HUES6 (cell line): ENCODE data around the gene HACL1.

Experiments used
- H3K27ac ChIP-seq: 2 replicates; pipeline ENCODE4 v1.7.0; 2013; ENCODE audit warnings: low read depth, mild to moderate bottlenecking, low read length, inconsistent platforms
- H3K27me3 ChIP-seq: 2 replicates; pipeline ENCODE4 v1.6.1; 2013; ENCODE audit warnings: low read length; ENCODE audit not compliant: control insufficient read depth, insufficient read depth
- H3K36me3 ChIP-seq: 2 replicates; pipeline ENCODE4 v1.6.1; 2013; ENCODE audit warnings: low read length; ENCODE audit not compliant: control insufficient read depth, insufficient read depth
- H3K4me1 ChIP-seq: 2 replicates; pipeline ENCODE4 v1.6.1; 2013; ENCODE audit warnings: low read length; ENCODE audit not compliant: control insufficient read depth, insufficient read depth
- H3K4me3 ChIP-seq: 2 replicates; pipeline ENCODE4 v1.5.1; 2013; ENCODE audit warnings: low read depth, low read length
- H3K9ac ChIP-seq: one replicate; pipeline ENCODE4 v1.6.1; 2013; ENCODE audit warnings: mild to moderate bottlenecking, low read length
- H3K9me3 ChIP-seq: 2 replicates; pipeline ENCODE4 v1.6.1; 2013; ENCODE audit warnings: low read depth, low read length; ENCODE audit not compliant: control insufficient read depth, insufficient read depth

The HACL1 gene

GRCh38 chr3:15525790-15526189 is 75.6 kb downstream of the HACL1 start:
- no peak overlapping the region for H3K9ac ChIP-seq
- no peaks in the 10 kb centered on the region for H3K27me3 ChIP-seq
- no peak overlapping the region for H3K4me3 ChIP-seq
- H3K4me1 ChIP-seq = peaks cover 13% of the 10 kb centered on the region
- H3K9me3 ChIP-seq = no peaks in the 10 kb centered on the region
- H3K36me3 ChIP-seq = no peaks in the 10 kb centered on the region
- no peak overlapping the region for H3K27ac ChIP-seq

DNA sequence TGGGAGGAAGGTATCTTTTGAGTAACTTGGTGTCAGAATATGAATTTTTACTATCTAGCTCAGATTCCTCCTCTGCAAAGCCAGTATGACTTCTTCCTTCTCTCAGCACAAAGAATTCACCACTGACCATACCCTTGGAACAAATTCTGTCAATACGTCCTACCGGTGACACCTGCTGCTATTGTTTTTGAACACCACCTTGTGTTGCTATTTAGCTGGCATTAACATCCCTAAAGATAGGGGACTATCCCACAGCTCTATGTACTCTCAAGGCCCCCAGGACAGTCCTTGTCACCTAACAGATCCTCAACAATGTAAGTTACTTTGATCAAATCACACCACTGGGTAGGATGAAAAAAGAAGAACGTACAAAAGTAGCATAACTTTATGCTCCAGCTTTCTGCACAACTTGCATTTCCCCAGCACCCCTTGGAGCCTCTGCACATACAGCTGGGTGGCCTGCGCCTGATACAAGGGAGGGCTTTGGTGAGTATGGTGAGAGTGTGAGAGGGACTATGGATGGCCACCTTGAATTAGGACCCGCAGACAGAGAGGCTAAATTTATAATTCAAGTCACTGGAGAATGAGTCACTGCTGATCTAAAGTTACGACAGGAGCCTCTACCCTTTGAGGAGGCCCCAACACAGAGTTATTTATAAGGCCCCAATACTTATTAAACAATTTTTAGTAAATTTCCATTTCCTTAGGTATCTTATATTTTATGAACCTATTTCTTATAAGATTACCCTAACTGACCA is 77.5 kb downstream of the HACL1 start:
- Histone ChIP-seq H3K9ac (no peak overlapping the region), H3K9me3 (no peaks in the 10 kb centered on the region), H3K27ac (no peak overlapping the region), H3K4me1 (peaks cover 18% of the 10 kb centered on the region), H3K4me3 (no peak overlapping the region), H3K36me3 (no peaks in the 10 kb centered on the region), H3K27me3 (no peaks in the 10 kb centered on the region)

- H3K27ac ChIP-seq = no peak overlapping the region
- H3K4me1 ChIP-seq = peaks cover 15% of the 10 kb centered on the region
- no peaks in the 10 kb centered on the region for H3K36me3 ChIP-seq
- no peaks in the 10 kb centered on the region for H3K9me3 ChIP-seq
- H3K27me3 ChIP-seq = no peaks in the 10 kb centered on the region
- no peak overlapping the region for H3K4me3 ChIP-seq
- no peak overlapping the region for H3K9ac ChIP-seq
These were observed 79.4 kb downstream of the HACL1 start for GRCh38 chr3:15522016-15522415.

DNA sequence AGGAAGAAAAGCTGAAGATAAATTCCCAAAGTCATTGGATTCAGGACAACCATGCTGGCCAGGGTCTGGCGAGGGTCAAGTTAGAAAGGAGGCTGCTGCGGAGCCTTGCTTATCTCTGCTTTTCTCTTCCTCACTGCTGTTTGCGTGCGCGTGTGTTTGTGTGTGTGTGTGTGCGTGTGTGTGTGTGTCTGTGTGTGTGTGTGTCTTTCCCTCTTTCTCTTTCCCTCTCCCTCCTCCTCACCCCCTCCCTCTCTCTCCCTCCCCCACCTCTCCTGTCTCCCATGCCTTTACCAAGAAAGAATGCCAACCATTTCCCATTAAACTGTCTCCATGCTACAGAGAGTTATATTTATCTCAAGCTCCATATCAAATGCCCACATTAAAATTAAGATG is 79.8 kb downstream of the HACL1 start, which contains the start of gene COLQ:
TSS of gene COLQ (minus strand) at position 134 of the 393 bp plus-strand sequence. CDS start at position 53, 81 bp downstream.
- H3K27me3 ChIP-seq = no peaks in the 10 kb centered on the region
- peaks cover 14% of the 10 kb centered on the region for H3K4me1 ChIP-seq
- no peaks in the 10 kb centered on the region for H3K36me3 ChIP-seq
- no peak within 1 kb of the TSS for H3K9ac ChIP-seq
- H3K4me3 ChIP-seq = 0 out of 2 replicates have a peak within 1 kb of the TSS, but pooled peaks have one; percentile 0
- H3K9me3 ChIP-seq = no peaks in the 10 kb centered on the region
- H3K27ac ChIP-seq = no peak within 1 kb of the TSS

- Histone ChIP-seq H3K27me3 (no peaks in the 10 kb centered on the region), H3K27ac (no peak overlapping the region), H3K9ac (no peak overlapping the region), H3K4me3 (0 out of 2 replicates have a peak overlapping the region, but pooled peaks have one; percentile 0), H3K9me3 (no peaks in the 10 kb centered on the region), H3K36me3 (no peaks in the 10 kb centered on the region), H3K4me1 (peaks cover 14% of the 10 kb centered on the region)
These were observed 80.4 kb downstream of the HACL1 start for GRCh38 chr3:15520804-15521572.

GRCh38 chr3:15520185-15520584 is 81.2 kb downstream of the HACL1 start:
- Histone ChIP-seq H3K9ac (no peak overlapping the region), H3K27me3 (no peaks in the 10 kb centered on the region), H3K4me1 (peaks cover 14% of the 10 kb centered on the region), H3K9me3 (no peaks in the 10 kb centered on the region), H3K4me3 (no peak overlapping the region), H3K36me3 (no peaks in the 10 kb centered on the region), H3K27ac (no peak overlapping the region)

GRCh38 chr3:15519096-15519495 is 82.3 kb downstream of the HACL1 start:
- H3K9ac ChIP-seq = no peak overlapping the region
- H3K4me3 ChIP-seq = no peak overlapping the region
- H3K36me3 ChIP-seq = no peaks in the 10 kb centered on the region
- no peaks in the 10 kb centered on the region for H3K9me3 ChIP-seq
- H3K27ac ChIP-seq = no peak overlapping the region
- H3K4me1 ChIP-seq = peaks cover 14% of the 10 kb centered on the region
- H3K27me3 ChIP-seq = no peaks in the 10 kb centered on the region

DNA sequence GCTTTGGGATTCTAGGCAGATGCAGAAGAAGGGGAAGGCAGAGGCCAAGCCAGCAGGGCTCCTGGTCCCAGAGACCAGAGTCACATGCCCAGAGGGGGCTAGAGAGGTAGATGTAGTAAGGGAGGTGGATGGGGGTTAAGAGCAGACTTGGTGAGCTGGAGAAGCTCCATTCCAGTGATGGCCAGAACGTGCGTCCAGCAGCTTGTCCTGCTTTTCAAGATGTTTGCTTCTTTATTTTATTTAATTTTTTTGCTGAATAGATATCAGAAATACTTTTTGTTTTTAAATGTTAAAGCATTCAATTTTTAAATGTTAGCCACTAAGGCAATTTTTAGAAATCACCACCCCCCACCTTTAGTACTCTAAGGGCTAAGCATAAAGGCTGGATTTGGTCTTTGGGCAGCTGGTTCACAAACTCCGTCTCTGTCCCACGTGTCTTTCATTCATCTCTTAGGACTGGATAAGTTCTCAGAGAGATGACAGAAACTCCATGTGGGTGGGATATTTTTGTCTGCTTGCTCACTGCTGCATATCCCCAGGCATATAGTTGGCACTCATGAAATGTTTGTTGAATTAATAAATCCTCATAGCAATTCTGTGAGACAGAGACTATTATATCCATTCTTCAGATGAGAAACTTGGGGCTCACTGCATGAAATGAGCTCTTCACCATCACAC is 86.6 kb downstream of the HACL1 start:
- H3K36me3 ChIP-seq = no peaks in the 10 kb centered on the region
- no peak overlapping the region for H3K9ac ChIP-seq
- H3K4me1 ChIP-seq = no peaks in the 10 kb centered on the region
- no peak overlapping the region for H3K27ac ChIP-seq
- H3K27me3 ChIP-seq = no peaks in the 10 kb centered on the region
- H3K9me3 ChIP-seq = no peaks in the 10 kb centered on the region
- H3K4me3 ChIP-seq = no peak overlapping the region

DNA sequence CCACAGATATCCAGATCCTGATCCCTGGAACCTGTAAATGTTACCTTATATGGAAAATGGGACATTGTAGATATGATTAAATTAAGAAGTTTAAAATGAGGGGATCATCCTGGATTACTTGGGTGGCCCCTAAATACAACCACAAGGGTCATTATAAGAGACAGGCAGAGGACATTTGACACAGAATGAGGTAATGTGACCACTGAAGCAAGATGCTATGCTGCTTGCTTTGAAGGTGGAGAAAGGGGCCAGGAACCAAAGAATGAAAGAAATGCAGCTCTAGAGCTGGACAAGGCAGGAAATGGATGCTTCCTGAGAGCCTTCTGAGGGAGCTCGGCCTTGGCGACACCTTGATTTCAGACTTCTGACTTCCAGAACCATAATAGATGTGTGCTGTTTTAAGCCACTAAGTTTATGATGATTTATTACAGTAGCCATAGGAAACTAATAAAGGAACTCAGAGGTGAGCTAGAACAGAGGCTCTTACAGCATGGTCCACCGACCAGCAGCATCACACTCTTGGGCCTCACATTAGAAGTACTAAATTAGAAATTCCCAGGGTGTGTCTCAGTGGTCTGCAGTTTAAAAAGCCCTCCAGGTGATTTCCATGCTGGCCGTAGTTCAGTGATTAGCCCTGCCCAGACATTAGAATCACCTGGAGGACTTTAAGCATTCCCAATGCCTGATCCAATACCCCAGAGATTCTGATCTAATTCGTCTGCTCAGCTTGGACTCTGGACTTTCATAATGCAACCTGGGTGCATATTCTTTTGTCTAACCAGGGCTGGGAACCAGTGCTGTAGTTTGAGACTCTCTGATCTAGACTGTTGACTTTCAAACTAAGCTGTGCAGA is 87.3 kb downstream of the HACL1 start:
- Histone ChIP-seq H3K27ac (no peak overlapping the region), H3K27me3 (no peaks in the 10 kb centered on the region), H3K9me3 (no peaks in the 10 kb centered on the region), H3K4me3 (no peak overlapping the region), H3K36me3 (no peaks in the 10 kb centered on the region), H3K9ac (no peak overlapping the region), H3K4me1 (no peaks in the 10 kb centered on the region)

DNA sequence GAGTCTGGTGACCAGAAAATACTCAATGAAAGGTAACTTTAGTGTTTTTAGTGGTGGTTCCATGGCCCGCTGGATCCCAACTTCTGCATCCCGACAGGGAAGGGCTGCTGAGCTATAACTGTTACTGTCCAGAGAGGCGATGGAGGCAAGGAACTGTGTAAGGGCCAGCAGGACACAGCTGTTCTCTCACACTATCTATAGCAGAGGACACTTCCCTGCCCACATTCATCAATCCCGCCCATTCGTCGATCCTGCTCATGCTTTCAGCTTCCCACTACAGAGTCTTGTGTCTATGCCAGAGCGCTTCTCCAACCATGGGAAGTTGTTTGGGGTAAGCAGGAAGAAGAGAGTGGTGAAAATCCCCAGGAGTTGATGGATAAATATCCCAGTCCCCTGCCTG is 88.3 kb downstream of the HACL1 start:
- Histone ChIP-seq H3K27ac (no peak overlapping the region), H3K36me3 (no peaks in the 10 kb centered on the region), H3K4me3 (no peak overlapping the region), H3K9me3 (no peaks in the 10 kb centered on the region), H3K9ac (no peak overlapping the region), H3K27me3 (no peaks in the 10 kb centered on the region), H3K4me1 (no peaks in the 10 kb centered on the region)
